ENCODE data around the gene FRMD4A.

Gene FRMD4A

GRCh38 chr10:14374745-14375445 lies 44.2 kb upstream of the FRMD4A start:
- TF ChIP-seq TCF12 (IDR thresholded peaks at IDR 0.05; ENCODE audit: low read depth) (no peak), TEAD4 (IDR thresholded peaks at IDR 0.05) (no peak), EGR1 (IDR thresholded peaks at IDR 0.05) (no peak), RAD21 (IDR thresholded peaks at IDR 0.05; ENCODE audit: low read depth) (no peak), FOXM1 (IDR thresholded peaks at IDR 0.05; ENCODE audit: borderline replicate concordance, low read depth) (no peak), USF1 (IDR thresholded peaks at IDR 0.05) (no peak), YY1 (IDR thresholded peaks at IDR 0.05; ENCODE audit: low read depth) (no peak), CEBPB (IDR thresholded peaks at IDR 0.05) (no peak), EP300 (IDR thresholded peaks at IDR 0.05; ENCODE audit: borderline replicate concordance) (no peak), TAF1 (IDR thresholded peaks at IDR 0.05; ENCODE audit: low read depth) (no peak), ZBTB7A (IDR thresholded peaks at IDR 0.05; ENCODE audit: low read depth) (no peak), REST (IDR thresholded peaks at IDR 0.05; ENCODE audit: low read depth) (no peak), MAX (IDR thresholded peaks at IDR 0.05) (no peak), NFIC (IDR thresholded peaks at IDR 0.05) (no peak), CREB1 (IDR thresholded peaks at IDR 0.05; ENCODE audit: low read depth) (no peak)

- TF ChIP-seq ZBTB7A (IDR thresholded peaks at IDR 0.05; ENCODE audit: low read depth) (no peak), TEAD4 (IDR thresholded peaks at IDR 0.05) (no peak), NFIC (IDR thresholded peaks at IDR 0.05) (no peak), TCF12 (IDR thresholded peaks at IDR 0.05; ENCODE audit: low read depth) (no peak), TAF1 (IDR thresholded peaks at IDR 0.05; ENCODE audit: low read depth) (no peak), YY1 (IDR thresholded peaks at IDR 0.05; ENCODE audit: low read depth) (no peak), FOXM1 (IDR thresholded peaks at IDR 0.05; ENCODE audit: borderline replicate concordance, low read depth) (no peak), EGR1 (IDR thresholded peaks at IDR 0.05) (no peak), CEBPB (IDR thresholded peaks at IDR 0.05) (no peak)
Observed at GRCh38 chr10:14372606-14373005, 41.9 kb upstream of the FRMD4A start.

- TF ChIP-seq FOXM1 (IDR thresholded peaks at IDR 0.05; ENCODE audit: borderline replicate concordance, low read depth) = no peak
- no peak for TF ChIP-seq TEAD4 (IDR thresholded peaks at IDR 0.05)
- no peak for TF ChIP-seq ZBTB7A (IDR thresholded peaks at IDR 0.05; ENCODE audit: low read depth)
- no peak for TF ChIP-seq RAD21 (IDR thresholded peaks at IDR 0.05; ENCODE audit: low read depth)
- no peak for TF ChIP-seq EP300 (IDR thresholded peaks at IDR 0.05; ENCODE audit: borderline replicate concordance)
- TF ChIP-seq EGR1 (IDR thresholded peaks at IDR 0.05) = no peak
- TF ChIP-seq CREB1 (IDR thresholded peaks at IDR 0.05; ENCODE audit: low read depth) = no peak
- TF ChIP-seq CEBPB (IDR thresholded peaks at IDR 0.05) = no peak
- TF ChIP-seq NFIC (IDR thresholded peaks at IDR 0.05) = no peak
- no peak for TF ChIP-seq REST (IDR thresholded peaks at IDR 0.05; ENCODE audit: low read depth)
- no peak for TF ChIP-seq MAX (IDR thresholded peaks at IDR 0.05)
- TF ChIP-seq YY1 (IDR thresholded peaks at IDR 0.05; ENCODE audit: low read depth) = no peak
- no peak for TF ChIP-seq TAF1 (IDR thresholded peaks at IDR 0.05; ENCODE audit: low read depth)
- no peak for TF ChIP-seq TCF12 (IDR thresholded peaks at IDR 0.05; ENCODE audit: low read depth)
- TF ChIP-seq USF1 (IDR thresholded peaks at IDR 0.05) = no peak
Observed at GRCh38 chr10:14371581-14371980, 40.9 kb upstream of the FRMD4A start.

- no peak for TF ChIP-seq EP300 (IDR thresholded peaks at IDR 0.05; ENCODE audit: borderline replicate concordance)
Observed at GRCh38 chr10:14370894-14371293, 40.2 kb upstream of the FRMD4A start.

GRCh38 chr10:14369906-14370305 lies 39.2 kb upstream of the FRMD4A start:
- TF ChIP-seq REST (IDR thresholded peaks at IDR 0.05; ENCODE audit: low read depth) = no peak
- no peak for TF ChIP-seq TEAD4 (IDR thresholded peaks at IDR 0.05)
- TF ChIP-seq MAX (IDR thresholded peaks at IDR 0.05) = no peak
- TF ChIP-seq EP300 (IDR thresholded peaks at IDR 0.05; ENCODE audit: borderline replicate concordance) = no peak
- no peak for TF ChIP-seq YY1 (IDR thresholded peaks at IDR 0.05; ENCODE audit: low read depth)
- TF ChIP-seq TCF12 (IDR thresholded peaks at IDR 0.05; ENCODE audit: low read depth) = no peak
- TF ChIP-seq EGR1 (IDR thresholded peaks at IDR 0.05) = no peak
- no peak for TF ChIP-seq TAF1 (IDR thresholded peaks at IDR 0.05; ENCODE audit: low read depth)
- no peak for TF ChIP-seq USF1 (IDR thresholded peaks at IDR 0.05)
- no peak for TF ChIP-seq ZBTB7A (IDR thresholded peaks at IDR 0.05; ENCODE audit: low read depth)
- no peak for TF ChIP-seq FOXM1 (IDR thresholded peaks at IDR 0.05; ENCODE audit: borderline replicate concordance, low read depth)
- no peak for TF ChIP-seq CEBPB (IDR thresholded peaks at IDR 0.05)
- no peak for TF ChIP-seq NFIC (IDR thresholded peaks at IDR 0.05)

Measured in Ishikawa (cell line).